ENCODE measurements around the gene MERTK. TPM values are rescaled to one million over a fixed set of nuclear protein-coding genes. Genes with fewer than 3 reads are reported as not detected.

Gene MERTK
- total and polyA plus RNA-seq, 2 of the 13 experiments (the other 11 are each of a cell fraction or from before 2014, with no cell fraction given) = 37.3 to 44.7 TPM

GRCh38 chr2:111919794-111920608 is 21.6 kb downstream of the MERTK start (continued):
- TF ChIP-seq, protein P1, sequence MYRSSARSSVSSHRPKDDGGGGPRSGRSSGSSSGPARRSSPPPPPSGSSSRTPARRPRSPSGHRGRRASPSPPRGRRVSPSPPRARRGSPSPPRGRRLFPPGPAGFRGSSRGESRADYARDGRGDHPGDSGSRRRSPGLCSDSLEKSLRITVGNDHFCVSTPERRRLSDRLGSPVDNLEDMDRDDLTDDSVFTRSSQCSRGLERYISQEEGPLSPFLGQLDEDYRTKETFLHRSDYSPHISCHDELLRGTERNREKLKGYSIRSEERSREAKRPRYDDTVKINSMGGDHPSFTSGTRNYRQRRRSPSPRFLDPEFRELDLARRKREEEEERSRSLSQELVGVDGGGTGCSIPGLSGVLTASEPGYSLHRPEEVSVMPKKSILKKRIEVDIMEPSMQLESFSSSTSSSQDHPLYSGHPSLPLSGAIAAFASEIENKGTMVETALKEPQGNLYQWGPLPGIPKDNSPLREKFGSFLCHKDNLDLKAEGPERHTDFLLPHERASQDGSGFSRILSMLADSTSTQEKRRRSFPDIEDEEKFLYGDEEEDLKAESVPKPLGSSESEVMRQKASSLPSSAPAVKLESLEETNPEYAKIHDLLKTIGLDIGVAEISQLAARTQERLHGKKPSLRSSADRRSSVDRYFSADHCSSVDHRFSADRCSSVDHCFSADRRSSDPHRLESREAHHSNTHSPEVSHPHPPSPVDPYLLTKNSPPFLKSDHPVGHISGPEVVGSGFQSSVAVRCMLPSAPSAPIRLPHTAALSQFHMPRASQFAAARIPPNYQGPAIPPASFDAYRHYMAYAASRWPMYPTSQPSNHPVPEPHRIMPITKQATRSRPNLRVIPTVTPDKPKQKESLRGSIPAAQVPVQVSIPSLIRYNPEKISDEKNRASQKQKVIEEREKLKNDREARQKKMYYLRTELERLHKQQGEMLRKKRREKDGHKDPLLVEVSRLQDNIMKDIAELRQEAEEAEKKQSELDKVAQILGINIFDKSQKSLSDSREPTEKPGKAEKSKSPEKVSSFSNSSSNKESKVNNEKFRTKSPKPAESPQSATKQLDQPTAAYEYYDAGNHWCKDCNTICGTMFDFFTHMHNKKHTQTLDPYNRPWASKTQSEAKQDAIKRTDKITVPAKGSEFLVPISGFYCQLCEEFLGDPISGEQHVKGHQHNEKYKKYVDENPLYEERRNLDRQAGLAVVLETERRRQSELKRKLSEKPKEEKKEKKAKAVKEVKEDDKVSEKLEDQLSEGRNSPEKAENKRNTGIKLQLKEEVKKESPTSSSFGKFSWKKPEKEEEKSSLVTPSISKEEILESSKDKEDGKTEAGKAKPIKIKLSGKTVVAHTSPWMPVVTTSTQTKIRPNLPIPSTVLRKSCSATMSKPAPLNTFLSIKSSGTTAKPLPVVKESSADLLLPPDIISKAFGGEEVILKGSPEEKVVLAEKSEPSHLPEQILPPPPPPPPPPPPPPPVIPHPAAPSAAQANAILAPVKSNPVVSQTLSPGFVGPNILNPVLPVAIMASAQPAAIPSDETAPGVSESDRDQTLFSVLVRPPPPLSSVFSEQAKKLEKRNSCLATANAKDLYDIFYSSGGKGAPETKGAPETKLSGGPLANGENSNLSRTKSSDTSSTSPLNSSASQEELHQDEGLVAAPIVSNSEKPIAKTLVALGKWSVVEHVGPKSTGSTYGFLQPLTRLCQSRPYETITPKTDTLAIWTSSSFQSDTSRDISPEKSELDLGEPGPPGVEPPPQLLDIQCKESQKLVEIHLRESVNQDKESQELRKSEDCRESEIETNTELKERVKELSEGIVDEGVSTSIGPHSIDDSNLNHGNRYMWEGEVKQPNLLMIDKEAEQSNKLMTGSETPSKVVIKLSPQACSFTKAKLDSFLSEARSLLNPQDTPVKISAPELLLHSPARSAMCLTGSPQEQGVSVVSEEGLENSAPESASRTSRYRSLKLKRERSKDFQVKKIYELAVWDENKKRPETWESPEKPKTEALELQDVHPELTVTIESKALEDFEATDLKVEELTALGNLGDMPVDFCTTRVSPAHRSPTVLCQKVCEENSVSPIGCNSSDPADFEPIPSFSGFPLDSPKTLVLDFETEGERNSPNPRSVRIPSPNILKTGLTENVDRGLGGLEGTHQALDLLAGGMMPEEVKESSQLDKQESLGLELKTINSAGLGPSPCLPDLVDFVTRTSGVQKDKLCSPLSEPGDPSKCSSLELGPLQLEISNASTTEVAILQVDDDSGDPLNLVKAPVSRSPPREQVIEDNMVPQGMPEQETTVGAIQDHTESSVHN (CRISPR knock-in tag; IDR thresholded peaks at IDR 0.05) = peak; percentile 51; the same call in 1 of the 2 replicates
- TF ChIP-seq ZNF20 (CRISPR knock-in tag; IDR thresholded peaks at IDR 0.05) = no peak
- peak; percentile 93 for TF ChIP-seq DRAP1 (CRISPR knock-in tag; IDR thresholded peaks at IDR 0.05)
- peak; percentile 69; the same call in 1 of the 2 replicates for TF ChIP-seq HNRNPL (IDR thresholded peaks at IDR 0.05; ENCODE audit: low read depth, low read length)
- TF ChIP-seq ZFP36L1 (CRISPR knock-in tag; IDR thresholded peaks at IDR 0.05) = 0 out of 2 replicates have a peak, but pooled peaks have one; percentile 28
- TF ChIP-seq, protein P2, sequence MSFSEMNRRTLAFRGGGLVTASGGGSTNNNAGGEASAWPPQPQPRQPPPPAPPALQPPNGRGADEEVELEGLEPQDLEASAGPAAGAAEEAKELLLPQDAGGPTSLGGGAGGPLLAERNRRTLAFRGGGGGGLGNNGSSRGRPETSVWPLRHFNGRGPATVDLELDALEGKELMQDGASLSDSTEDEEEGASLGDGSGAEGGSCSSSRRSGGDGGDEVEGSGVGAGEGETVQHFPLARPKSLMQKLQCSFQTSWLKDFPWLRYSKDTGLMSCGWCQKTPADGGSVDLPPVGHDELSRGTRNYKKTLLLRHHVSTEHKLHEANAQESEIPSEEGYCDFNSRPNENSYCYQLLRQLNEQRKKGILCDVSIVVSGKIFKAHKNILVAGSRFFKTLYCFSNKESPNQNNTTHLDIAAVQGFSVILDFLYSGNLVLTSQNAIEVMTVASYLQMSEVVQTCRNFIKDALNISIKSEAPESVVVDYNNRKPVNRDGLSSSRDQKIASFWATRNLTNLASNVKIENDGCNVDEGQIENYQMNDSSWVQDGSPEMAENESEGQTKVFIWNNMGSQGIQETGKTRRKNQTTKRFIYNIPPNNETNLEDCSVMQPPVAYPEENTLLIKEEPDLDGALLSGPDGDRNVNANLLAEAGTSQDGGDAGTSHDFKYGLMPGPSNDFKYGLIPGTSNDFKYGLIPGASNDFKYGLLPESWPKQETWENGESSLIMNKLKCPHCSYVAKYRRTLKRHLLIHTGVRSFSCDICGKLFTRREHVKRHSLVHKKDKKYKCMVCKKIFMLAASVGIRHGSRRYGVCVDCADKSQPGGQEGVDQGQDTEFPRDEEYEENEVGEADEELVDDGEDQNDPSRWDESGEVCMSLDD (CRISPR knock-in tag; IDR thresholded peaks at IDR 0.05; ENCODE audit: borderline replicate concordance) = no peak
- TF ChIP-seq GABPB1 (CRISPR knock-in tag; IDR thresholded peaks at IDR 0.05) = peak; percentile 57; the same call in 1 of the 2 replicates
- no peak for TF ChIP-seq SOX6 (IDR thresholded peaks at IDR 0.05)
- peak; percentile 75 for TF ChIP-seq SOX6 (CRISPR knock-in tag; IDR thresholded peaks at IDR 0.05)
- TF ChIP-seq, protein P3, sequence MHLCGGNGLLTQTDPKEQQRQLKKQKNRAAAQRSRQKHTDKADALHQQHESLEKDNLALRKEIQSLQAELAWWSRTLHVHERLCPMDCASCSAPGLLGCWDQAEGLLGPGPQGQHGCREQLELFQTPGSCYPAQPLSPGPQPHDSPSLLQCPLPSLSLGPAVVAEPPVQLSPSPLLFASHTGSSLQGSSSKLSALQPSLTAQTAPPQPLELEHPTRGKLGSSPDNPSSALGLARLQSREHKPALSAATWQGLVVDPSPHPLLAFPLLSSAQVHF (CRISPR knock-in tag; IDR thresholded peaks at IDR 0.05) = no peak
- 0 out of 2 replicates have a peak, but pooled peaks have one; percentile 52 for TF ChIP-seq SRY (CRISPR knock-in tag; IDR thresholded peaks at IDR 0.05)
- TF ChIP-seq ZNF564 (CRISPR knock-in tag; IDR thresholded peaks at IDR 0.05) = peak; percentile 40; the same call in 1 of the 2 replicates
- peak; percentile 59; the same call in 1 of the 2 replicates for TF ChIP-seq ZSCAN21 (CRISPR knock-in tag; IDR thresholded peaks at IDR 0.05; ENCODE audit: borderline replicate concordance)
- TF ChIP-seq, protein P4, sequence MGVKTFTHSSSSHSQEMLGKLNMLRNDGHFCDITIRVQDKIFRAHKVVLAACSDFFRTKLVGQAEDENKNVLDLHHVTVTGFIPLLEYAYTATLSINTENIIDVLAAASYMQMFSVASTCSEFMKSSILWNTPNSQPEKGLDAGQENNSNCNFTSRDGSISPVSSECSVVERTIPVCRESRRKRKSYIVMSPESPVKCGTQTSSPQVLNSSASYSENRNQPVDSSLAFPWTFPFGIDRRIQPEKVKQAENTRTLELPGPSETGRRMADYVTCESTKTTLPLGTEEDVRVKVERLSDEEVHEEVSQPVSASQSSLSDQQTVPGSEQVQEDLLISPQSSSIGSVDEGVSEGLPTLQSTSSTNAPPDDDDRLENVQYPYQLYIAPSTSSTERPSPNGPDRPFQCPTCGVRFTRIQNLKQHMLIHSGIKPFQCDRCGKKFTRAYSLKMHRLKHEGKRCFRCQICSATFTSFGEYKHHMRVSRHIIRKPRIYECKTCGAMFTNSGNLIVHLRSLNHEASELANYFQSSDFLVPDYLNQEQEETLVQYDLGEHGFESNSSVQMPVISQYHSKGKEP (CRISPR knock-in tag; IDR thresholded peaks at IDR 0.05) = no peak
